Fibroblast of lung (primary cell): ENCODE data around the gene COG5.

Experiments used
- EZH2 ChIP-seq: IDR thresholded peaks from 2 replicates; pipeline ENCODE4 v1.5.1; 2012; ENCODE audit warnings: low read length, control low read depth, mild to moderate bottlenecking; ENCODE audit errors: missing control alignments
- TF ChIP-seq, protein P1 (sequence below), 2 donors: IDR thresholded peaks in 1 of 2; conservative IDR thresholded peaks in 1 of 2; 1 replicate in 1 of 2; 2 replicates in 1 of 2; pipeline ENCODE4 v1.5.1; 2011 to 2012; ENCODE audit warnings: low read length in 2 of 2, control low read depth in 1 of 2, inconsistent platforms in 1 of 2, low read depth in 1 of 2, mild to moderate bottlenecking in 1 of 2

DNA sequence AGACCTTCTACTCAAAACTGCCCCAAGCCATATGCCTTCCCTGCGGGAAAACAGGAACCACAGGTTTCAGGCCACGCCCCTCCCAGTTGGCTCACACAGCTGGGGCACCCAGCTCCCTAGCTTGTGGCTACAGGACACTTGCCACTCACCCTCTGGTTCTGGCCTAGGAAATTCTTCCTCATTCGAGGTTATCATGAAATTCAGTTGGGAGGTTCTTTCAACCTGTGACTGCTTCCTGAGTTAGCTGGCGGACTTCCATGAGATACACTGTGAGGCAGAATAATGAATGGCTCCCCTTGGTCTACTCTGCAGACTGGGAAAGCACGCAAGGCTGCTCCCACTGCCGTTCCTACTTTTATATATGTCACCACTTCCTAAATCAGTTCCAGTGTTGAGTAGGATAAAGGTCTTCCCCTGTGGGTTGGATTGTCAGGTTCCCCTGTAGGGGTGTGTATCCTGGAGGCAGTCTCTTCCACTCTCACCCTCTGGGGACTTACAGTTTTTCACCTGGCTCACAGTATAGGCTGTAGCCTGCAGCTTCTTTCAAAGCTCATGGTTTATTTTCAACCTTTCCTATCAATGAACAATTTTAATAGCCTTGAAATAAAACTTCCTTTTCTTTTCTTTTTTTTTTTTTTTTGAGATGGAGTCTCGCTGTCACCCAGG is 56.9 kb downstream of the COG5 start:
- TF ChIP-seq, protein P1, sequence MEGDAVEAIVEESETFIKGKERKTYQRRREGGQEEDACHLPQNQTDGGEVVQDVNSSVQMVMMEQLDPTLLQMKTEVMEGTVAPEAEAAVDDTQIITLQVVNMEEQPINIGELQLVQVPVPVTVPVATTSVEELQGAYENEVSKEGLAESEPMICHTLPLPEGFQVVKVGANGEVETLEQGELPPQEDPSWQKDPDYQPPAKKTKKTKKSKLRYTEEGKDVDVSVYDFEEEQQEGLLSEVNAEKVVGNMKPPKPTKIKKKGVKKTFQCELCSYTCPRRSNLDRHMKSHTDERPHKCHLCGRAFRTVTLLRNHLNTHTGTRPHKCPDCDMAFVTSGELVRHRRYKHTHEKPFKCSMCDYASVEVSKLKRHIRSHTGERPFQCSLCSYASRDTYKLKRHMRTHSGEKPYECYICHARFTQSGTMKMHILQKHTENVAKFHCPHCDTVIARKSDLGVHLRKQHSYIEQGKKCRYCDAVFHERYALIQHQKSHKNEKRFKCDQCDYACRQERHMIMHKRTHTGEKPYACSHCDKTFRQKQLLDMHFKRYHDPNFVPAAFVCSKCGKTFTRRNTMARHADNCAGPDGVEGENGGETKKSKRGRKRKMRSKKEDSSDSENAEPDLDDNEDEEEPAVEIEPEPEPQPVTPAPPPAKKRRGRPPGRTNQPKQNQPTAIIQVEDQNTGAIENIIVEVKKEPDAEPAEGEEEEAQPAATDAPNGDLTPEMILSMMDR (conservative IDR thresholded peaks at IDR 0.05 in 1 of 2, IDR thresholded peaks at IDR 0.05 in 1 of 2; ENCODE audit: low read depth in 1 of 2, low read length in 2 of 2): no peak
- no peak for TF ChIP-seq EZH2
